Measurements from ENCODE around the gene SPTBN5. TPM values are rescaled to one million over a fixed set of nuclear protein-coding genes. Genes with fewer than 3 reads are reported as not detected.

Gene SPTBN5
- polyA plus RNA-seq, 1 donor from 2014 or later: 0.01 TPM

DNA sequence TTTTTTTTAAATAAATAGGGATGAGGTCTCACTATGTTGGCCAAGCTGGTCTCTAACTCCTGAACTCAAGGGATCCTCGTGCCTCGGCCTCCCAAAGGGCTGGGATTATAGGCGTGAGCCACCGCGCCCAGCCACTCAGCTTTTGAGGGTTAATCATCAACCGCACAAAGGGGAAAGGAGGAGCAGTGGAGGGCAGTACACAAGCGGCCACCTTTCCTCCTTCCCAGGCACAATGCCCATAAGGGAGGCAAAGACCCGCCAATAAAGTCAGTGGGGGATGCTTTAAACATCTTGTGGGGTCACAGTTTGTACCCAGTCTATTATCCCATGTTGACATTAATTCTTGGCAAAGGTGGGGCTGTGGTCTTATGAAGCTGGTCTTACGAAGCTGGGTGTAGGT lies 46.1 kb upstream of the SPTBN5 start:
- Histone ChIP-seq H4K20me1 (ENCODE audit: insufficient read depth) (no peaks in the 10 kb centered on the region), H3K4me2 (ENCODE audit: low read length) (no peak overlapping the region), H3K27ac (ENCODE audit: low read length) (no peak overlapping the region), H3K9me3 (ENCODE audit: low read length) (no peaks in the 10 kb centered on the region), H3F3A (ENCODE audit: insufficient read depth, low read length, poor library complexity, severe bottlenecking) (no peaks in the 10 kb centered on the region), H3K27me3 (ENCODE audit: insufficient read depth, low read depth, low read length) (no peaks in the 10 kb centered on the region), H3K79me2 (replicated peaks; ENCODE audit: insufficient read depth, low read length) (no peaks in the 10 kb centered on the region), H3K9ac (ENCODE audit: low read length) (no peak overlapping the region), H3K9me2 (ENCODE audit: insufficient read depth, low read length) (no peaks in the 10 kb centered on the region), H3K36me3 (ENCODE audit: insufficient read depth, low read length) (no peaks in the 10 kb centered on the region), H3K4me3 (ENCODE audit: low read length) (no peak overlapping the region), H2AFZ (ENCODE audit: low read depth, low read length) (no peak overlapping the region)
- no peak for TF ChIP-seq TAF1 (IDR thresholded peaks at IDR 0.05; ENCODE audit: low read depth)
- no peak for TF ChIP-seq SMC3 (conservative IDR thresholded peaks at IDR 0.05; ENCODE audit: poor library complexity)
- TF ChIP-seq, protein P1, sequence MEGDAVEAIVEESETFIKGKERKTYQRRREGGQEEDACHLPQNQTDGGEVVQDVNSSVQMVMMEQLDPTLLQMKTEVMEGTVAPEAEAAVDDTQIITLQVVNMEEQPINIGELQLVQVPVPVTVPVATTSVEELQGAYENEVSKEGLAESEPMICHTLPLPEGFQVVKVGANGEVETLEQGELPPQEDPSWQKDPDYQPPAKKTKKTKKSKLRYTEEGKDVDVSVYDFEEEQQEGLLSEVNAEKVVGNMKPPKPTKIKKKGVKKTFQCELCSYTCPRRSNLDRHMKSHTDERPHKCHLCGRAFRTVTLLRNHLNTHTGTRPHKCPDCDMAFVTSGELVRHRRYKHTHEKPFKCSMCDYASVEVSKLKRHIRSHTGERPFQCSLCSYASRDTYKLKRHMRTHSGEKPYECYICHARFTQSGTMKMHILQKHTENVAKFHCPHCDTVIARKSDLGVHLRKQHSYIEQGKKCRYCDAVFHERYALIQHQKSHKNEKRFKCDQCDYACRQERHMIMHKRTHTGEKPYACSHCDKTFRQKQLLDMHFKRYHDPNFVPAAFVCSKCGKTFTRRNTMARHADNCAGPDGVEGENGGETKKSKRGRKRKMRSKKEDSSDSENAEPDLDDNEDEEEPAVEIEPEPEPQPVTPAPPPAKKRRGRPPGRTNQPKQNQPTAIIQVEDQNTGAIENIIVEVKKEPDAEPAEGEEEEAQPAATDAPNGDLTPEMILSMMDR (IDR thresholded peaks at IDR 0.05; ENCODE audit: poor library complexity, severe bottlenecking): no peak
- no peak for TF ChIP-seq EP300 (conservative IDR thresholded peaks at IDR 0.05; ENCODE audit: poor library complexity, severe bottlenecking)
- TF ChIP-seq MXI1 (conservative IDR thresholded peaks at IDR 0.05; ENCODE audit: poor library complexity, severe bottlenecking): no peak
- TF ChIP-seq, protein P2, sequence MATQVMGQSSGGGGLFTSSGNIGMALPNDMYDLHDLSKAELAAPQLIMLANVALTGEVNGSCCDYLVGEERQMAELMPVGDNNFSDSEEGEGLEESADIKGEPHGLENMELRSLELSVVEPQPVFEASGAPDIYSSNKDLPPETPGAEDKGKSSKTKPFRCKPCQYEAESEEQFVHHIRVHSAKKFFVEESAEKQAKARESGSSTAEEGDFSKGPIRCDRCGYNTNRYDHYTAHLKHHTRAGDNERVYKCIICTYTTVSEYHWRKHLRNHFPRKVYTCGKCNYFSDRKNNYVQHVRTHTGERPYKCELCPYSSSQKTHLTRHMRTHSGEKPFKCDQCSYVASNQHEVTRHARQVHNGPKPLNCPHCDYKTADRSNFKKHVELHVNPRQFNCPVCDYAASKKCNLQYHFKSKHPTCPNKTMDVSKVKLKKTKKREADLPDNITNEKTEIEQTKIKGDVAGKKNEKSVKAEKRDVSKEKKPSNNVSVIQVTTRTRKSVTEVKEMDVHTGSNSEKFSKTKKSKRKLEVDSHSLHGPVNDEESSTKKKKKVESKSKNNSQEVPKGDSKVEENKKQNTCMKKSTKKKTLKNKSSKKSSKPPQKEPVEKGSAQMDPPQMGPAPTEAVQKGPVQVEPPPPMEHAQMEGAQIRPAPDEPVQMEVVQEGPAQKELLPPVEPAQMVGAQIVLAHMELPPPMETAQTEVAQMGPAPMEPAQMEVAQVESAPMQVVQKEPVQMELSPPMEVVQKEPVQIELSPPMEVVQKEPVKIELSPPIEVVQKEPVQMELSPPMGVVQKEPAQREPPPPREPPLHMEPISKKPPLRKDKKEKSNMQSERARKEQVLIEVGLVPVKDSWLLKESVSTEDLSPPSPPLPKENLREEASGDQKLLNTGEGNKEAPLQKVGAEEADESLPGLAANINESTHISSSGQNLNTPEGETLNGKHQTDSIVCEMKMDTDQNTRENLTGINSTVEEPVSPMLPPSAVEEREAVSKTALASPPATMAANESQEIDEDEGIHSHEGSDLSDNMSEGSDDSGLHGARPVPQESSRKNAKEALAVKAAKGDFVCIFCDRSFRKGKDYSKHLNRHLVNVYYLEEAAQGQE (IDR thresholded peaks at IDR 0.05; ENCODE audit: borderline replicate concordance): no peak
- no peak for TF ChIP-seq POLR2AphosphoS5 (IDR thresholded peaks at IDR 0.05)
- TF ChIP-seq RAD21 (conservative IDR thresholded peaks at IDR 0.05): no peak
- TF ChIP-seq EZH2 (IDR thresholded peaks at IDR 0.05; ENCODE audit: borderline replicate concordance, insufficient read depth, low read length, poor library complexity, severe bottlenecking): no peak

DNA sequence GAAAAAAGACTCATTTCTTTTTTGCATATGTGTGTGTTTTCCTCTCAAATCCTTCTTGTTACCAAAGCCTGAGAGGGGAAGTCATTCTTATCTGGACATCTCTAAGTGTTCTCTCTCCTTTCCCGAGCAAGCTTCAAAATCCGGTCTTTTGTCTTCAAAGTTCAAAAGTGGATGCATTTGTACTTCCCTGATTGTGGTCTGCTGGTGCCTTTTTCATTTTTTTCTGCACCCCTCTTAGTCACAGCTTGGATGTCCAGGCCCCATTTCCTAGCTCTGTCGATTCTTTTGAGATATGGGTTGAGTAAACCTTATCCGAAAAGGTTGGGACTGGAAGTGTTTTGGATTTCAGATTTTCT lies 43.7 kb upstream of the SPTBN5 start:
- no peaks in the 10 kb centered on the region for H3K9me2 ChIP-seq (ENCODE audit: insufficient read depth, low read length)
- no peaks in the 10 kb centered on the region for H4K20me1 ChIP-seq (ENCODE audit: insufficient read depth)
- H3F3A ChIP-seq (ENCODE audit: insufficient read depth, low read length, poor library complexity, severe bottlenecking): no peaks in the 10 kb centered on the region
- H3K36me3 ChIP-seq (ENCODE audit: insufficient read depth, low read length): no peaks in the 10 kb centered on the region
- no peaks in the 10 kb centered on the region for H3K9me3 ChIP-seq (ENCODE audit: low read length)
- H3K27me3 ChIP-seq (ENCODE audit: insufficient read depth, low read depth, low read length): no peaks in the 10 kb centered on the region
- H3K79me2 ChIP-seq (replicated peaks; ENCODE audit: insufficient read depth, low read length): no peaks in the 10 kb centered on the region
- H3K4me3 ChIP-seq (ENCODE audit: low read length): no peak overlapping the region
- no peak overlapping the region for H3K9ac ChIP-seq (ENCODE audit: low read length)
- no peak overlapping the region for H3K27ac ChIP-seq (ENCODE audit: low read length)
- no peak overlapping the region for H2AFZ ChIP-seq (ENCODE audit: low read depth, low read length)
- no peak overlapping the region for H3K4me2 ChIP-seq (ENCODE audit: low read length)
- TF ChIP-seq EZH2 (IDR thresholded peaks at IDR 0.05; ENCODE audit: borderline replicate concordance, insufficient read depth, low read length, poor library complexity, severe bottlenecking): no peak
- TF ChIP-seq, protein P1 (IDR thresholded peaks at IDR 0.05; ENCODE audit: poor library complexity, severe bottlenecking): no peak
- TF ChIP-seq, protein P2 (IDR thresholded peaks at IDR 0.05; ENCODE audit: borderline replicate concordance): no peak
- no peak for TF ChIP-seq SMC3 (conservative IDR thresholded peaks at IDR 0.05; ENCODE audit: poor library complexity)
- no peak for TF ChIP-seq RAD21 (conservative IDR thresholded peaks at IDR 0.05)
- TF ChIP-seq EP300 (conservative IDR thresholded peaks at IDR 0.05; ENCODE audit: poor library complexity, severe bottlenecking): no peak
- no peak for TF ChIP-seq MXI1 (conservative IDR thresholded peaks at IDR 0.05; ENCODE audit: poor library complexity, severe bottlenecking)
- TF ChIP-seq POLR2AphosphoS5 (IDR thresholded peaks at IDR 0.05): no peak
- TF ChIP-seq TAF1 (IDR thresholded peaks at IDR 0.05; ENCODE audit: low read depth): no peak
